ENCODE results near the gene ATG9B.

The ATG9B gene

DNA sequence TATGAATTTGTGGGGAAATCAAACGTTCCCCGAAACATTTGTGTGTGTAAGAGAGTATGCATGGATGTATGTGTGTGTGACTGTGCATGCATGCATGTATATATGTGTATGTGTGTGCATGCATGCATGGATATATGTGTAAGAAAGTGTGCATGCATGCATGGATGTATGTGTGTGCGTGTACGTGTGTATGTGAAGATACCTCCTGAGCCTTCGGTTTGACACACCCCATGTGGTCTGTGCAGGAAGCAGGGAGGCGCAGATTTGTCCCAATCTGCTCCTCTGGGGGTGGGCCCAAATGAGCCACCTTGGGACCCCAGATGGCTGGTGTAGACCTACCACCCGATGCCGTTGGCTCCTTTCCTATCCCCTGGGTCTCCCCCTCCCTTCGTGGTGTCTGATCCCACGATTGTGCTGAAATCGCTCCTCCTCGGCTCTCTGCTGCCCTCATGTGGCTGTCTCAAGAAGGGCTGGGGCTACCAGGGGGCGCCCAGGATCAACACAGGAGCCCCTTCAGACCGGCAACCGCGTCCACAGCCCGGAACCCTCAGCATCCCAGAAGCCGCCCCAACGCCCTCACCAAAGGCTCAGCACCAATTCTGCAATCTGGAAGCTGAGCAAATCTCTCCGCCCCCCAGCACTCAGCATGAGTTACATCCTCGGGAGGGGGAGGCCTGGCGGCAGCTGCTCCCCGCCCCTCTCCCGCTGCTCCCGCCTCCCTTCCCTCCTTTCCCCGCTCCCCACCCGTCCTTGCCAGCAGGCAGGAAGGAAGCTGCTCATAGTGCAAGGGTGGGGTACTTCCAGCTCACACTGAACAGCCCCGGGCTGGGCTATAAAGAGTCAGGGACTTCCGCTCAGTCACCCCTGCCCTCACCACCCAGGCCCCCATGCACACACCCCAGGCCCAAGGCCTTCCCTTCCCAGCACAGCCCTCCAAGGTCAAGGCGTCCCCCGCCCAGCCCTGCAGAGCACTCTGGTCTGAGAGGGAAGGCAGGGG is 35.8 kb downstream of the ATG9B start:
- Histone ChIP-seq H4K20me1 (ENCODE audit: insufficient read depth) (no peaks in the 10 kb centered on the region), H3K4me2 (no peak overlapping the region), H3K36me3 (ENCODE audit: insufficient read depth) (no peaks in the 10 kb centered on the region), H3K27ac (no peak overlapping the region), H3K9ac (no peak overlapping the region), H3K4me1 (ENCODE audit: low read depth, poor library complexity, severe bottlenecking) (peaks cover 7% of the 10 kb centered on the region), H3K27me3 (ENCODE audit: insufficient read depth, low read depth) (peaks cover 78% of the 10 kb centered on the region), H3K79me2 (ENCODE audit: insufficient read depth, low read depth) (no peaks in the 10 kb centered on the region), H2AFZ (ENCODE audit: low read depth) (no peak overlapping the region), H3K4me3 (IDR thresholded peaks at IDR 0.05; ENCODE audit: insufficient read depth, low read depth, low read length) (no peak overlapping the region)
- TF ChIP-seq, protein P1, sequence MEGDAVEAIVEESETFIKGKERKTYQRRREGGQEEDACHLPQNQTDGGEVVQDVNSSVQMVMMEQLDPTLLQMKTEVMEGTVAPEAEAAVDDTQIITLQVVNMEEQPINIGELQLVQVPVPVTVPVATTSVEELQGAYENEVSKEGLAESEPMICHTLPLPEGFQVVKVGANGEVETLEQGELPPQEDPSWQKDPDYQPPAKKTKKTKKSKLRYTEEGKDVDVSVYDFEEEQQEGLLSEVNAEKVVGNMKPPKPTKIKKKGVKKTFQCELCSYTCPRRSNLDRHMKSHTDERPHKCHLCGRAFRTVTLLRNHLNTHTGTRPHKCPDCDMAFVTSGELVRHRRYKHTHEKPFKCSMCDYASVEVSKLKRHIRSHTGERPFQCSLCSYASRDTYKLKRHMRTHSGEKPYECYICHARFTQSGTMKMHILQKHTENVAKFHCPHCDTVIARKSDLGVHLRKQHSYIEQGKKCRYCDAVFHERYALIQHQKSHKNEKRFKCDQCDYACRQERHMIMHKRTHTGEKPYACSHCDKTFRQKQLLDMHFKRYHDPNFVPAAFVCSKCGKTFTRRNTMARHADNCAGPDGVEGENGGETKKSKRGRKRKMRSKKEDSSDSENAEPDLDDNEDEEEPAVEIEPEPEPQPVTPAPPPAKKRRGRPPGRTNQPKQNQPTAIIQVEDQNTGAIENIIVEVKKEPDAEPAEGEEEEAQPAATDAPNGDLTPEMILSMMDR (conservative IDR thresholded peaks at IDR 0.05; ENCODE audit: low read depth, low read length) = peak; percentile 92

DNA sequence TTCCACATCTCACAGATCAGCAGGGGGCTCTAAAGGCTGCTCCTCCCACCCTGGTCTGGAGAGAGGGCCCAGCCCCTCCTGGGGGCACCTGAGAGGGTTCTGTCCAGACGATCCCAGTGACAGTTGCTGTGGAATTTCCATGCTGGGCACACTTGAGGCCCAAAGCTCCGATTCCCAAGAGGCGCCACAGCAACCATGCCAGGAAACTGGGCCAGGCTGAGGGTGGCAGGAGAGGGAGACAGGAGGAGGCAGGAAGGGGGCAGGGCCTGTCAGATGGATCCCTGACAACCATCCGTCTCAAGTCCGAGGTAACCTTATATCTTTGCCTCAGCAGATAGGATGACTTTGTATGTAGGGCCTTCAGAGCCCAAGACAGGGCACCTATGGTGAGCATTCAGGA is 37.7 kb downstream of the ATG9B start:
- TF ChIP-seq, protein P1 (conservative IDR thresholded peaks at IDR 0.05; ENCODE audit: low read depth, low read length) = no peak
- Histone ChIP-seq H3K27me3 (ENCODE audit: insufficient read depth, low read depth) (peaks cover 82% of the 10 kb centered on the region), H3K27ac (no peak overlapping the region), H3K4me1 (ENCODE audit: low read depth, poor library complexity, severe bottlenecking) (peaks cover 7% of the 10 kb centered on the region), H4K20me1 (ENCODE audit: insufficient read depth) (no peaks in the 10 kb centered on the region), H3K4me2 (no peak overlapping the region), H3K4me3 (IDR thresholded peaks at IDR 0.05; ENCODE audit: insufficient read depth, low read depth, low read length) (no peak overlapping the region), H3K9ac (no peak overlapping the region), H2AFZ (ENCODE audit: low read depth) (no peak overlapping the region), H3K36me3 (ENCODE audit: insufficient read depth) (no peaks in the 10 kb centered on the region), H3K79me2 (ENCODE audit: insufficient read depth, low read depth) (no peaks in the 10 kb centered on the region)

DNA sequence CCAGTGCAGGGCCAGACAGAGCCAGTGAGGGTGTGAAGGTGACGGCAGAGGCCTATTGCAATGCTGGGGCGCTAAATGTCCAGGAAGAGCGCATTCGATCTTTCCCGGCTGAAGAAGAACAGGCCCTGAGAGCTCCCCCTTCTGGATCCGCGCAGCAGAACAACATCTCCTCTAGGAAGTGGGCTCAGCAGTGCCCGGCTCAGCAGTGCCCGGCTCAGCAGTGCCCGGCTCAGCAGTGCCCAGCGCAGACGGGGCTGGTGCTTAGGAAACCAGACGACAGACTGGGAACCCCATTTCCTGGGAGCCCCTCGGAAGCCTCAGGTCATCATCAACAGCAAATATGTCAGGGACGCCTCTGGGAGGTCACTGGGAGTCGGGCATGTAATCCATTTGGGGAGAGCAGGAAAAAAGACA is 38.2 kb downstream of the ATG9B start:
- Histone ChIP-seq H3K4me2 (no peak overlapping the region), H4K20me1 (ENCODE audit: insufficient read depth) (no peaks in the 10 kb centered on the region), H3K9ac (no peak overlapping the region), H3K27me3 (ENCODE audit: insufficient read depth, low read depth) (peaks cover 82% of the 10 kb centered on the region), H3K4me1 (ENCODE audit: low read depth, poor library complexity, severe bottlenecking) (peaks cover 7% of the 10 kb centered on the region), H3K79me2 (ENCODE audit: insufficient read depth, low read depth) (no peaks in the 10 kb centered on the region), H3K4me3 (IDR thresholded peaks at IDR 0.05; ENCODE audit: insufficient read depth, low read depth, low read length) (no peak overlapping the region), H2AFZ (ENCODE audit: low read depth) (no peak overlapping the region), H3K27ac (no peak overlapping the region), H3K36me3 (ENCODE audit: insufficient read depth) (no peaks in the 10 kb centered on the region)
- TF ChIP-seq, protein P1 (conservative IDR thresholded peaks at IDR 0.05; ENCODE audit: low read depth, low read length) = peak; percentile 87

GRCh38 chr7:150983893-150984368 is 40.4 kb downstream of the ATG9B start:
- Histone ChIP-seq H3K4me3 (IDR thresholded peaks at IDR 0.05; ENCODE audit: insufficient read depth, low read depth, low read length) (no peak overlapping the region), H3K79me2 (ENCODE audit: insufficient read depth, low read depth) (no peaks in the 10 kb centered on the region), H3K4me1 (ENCODE audit: low read depth, poor library complexity, severe bottlenecking) (peaks cover 17% of the 10 kb centered on the region), H3K4me2 (no peak overlapping the region), H2AFZ (ENCODE audit: low read depth) (no peak overlapping the region), H3K36me3 (ENCODE audit: insufficient read depth) (no peaks in the 10 kb centered on the region), H3K27me3 (ENCODE audit: insufficient read depth, low read depth) (peaks cover 79% of the 10 kb centered on the region), H3K27ac (no peak overlapping the region), H4K20me1 (ENCODE audit: insufficient read depth) (no peaks in the 10 kb centered on the region), H3K9ac (no peak overlapping the region)
- TF ChIP-seq, protein P1 (conservative IDR thresholded peaks at IDR 0.05; ENCODE audit: low read depth, low read length) = no peak

Measured in KMS-11 (cell line).